AG10803 (cell line): ENCODE results near the gene NAB1.
"Not testable (repeated sequence)": the region's sequence is repeated elsewhere in the genome, so short reads cannot be mapped to it uniquely, and the experiment has no call there.

Source experiments
- DNase-seq: peaks from one replicate; pipeline ENCODE4 v3.0.0; 2010; ENCODE audit warnings: low read depth
- H3K4me3 ChIP-seq: 2 replicates; pipeline ENCODE4 v1.5.1; 2011; ENCODE audit warnings: mild to moderate bottlenecking, low read length, control low read depth
- TF ChIP-seq, protein P1 (sequence below): conservative IDR thresholded peaks from 2 replicates; pipeline ENCODE4 v1.5.1; 2011; ENCODE audit warnings: mild to moderate bottlenecking, low read length, control low read depth, inconsistent platforms

Gene NAB1

DNA sequence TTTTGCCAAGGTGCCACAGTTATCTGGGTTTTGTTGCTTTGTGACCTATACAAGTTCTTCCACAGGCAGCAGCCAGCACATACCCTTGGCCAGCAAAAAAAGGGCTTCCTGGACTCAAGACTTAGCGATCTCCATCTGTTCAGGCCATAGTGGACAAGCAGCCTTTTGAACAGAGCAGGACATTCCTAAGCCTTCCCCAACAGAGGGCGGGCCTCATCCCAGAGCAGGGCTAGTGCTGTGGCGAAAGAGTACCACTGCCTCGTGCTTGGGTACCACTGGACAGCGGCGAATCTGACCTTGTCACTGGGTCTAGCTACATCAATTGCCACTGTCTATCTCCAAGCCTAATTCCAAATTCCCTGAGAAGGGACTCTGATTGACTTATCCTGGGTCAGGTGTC, 56.4 kb downstream of the NAB1 start:
- no peak for DNase-seq
- TF ChIP-seq, protein P1, sequence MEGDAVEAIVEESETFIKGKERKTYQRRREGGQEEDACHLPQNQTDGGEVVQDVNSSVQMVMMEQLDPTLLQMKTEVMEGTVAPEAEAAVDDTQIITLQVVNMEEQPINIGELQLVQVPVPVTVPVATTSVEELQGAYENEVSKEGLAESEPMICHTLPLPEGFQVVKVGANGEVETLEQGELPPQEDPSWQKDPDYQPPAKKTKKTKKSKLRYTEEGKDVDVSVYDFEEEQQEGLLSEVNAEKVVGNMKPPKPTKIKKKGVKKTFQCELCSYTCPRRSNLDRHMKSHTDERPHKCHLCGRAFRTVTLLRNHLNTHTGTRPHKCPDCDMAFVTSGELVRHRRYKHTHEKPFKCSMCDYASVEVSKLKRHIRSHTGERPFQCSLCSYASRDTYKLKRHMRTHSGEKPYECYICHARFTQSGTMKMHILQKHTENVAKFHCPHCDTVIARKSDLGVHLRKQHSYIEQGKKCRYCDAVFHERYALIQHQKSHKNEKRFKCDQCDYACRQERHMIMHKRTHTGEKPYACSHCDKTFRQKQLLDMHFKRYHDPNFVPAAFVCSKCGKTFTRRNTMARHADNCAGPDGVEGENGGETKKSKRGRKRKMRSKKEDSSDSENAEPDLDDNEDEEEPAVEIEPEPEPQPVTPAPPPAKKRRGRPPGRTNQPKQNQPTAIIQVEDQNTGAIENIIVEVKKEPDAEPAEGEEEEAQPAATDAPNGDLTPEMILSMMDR, result no peak
- no peak overlapping the region for H3K4me3 ChIP-seq

DNA sequence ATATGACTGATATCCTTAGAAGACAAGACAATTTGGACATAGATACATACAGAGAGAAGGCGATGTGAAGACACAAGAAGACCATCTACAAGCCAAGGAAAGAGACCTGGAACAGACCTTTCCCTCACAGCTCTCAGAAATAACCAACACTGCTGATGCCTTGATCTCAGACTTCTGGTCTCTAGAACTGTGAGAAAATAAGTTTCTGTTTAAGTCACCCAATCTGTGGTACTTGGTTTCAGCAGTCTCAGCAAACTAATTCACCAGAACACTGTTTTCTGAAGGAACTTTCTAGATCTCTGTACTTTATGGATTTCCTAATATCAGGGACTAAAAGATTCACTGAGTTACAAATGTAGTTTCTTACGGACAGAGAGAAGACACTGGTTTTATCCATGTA, 58.8 kb downstream of the NAB1 start:
- H3K4me3 ChIP-seq, result no peak overlapping the region
- no peak for DNase-seq
- TF ChIP-seq, protein P1, result no peak

DNA sequence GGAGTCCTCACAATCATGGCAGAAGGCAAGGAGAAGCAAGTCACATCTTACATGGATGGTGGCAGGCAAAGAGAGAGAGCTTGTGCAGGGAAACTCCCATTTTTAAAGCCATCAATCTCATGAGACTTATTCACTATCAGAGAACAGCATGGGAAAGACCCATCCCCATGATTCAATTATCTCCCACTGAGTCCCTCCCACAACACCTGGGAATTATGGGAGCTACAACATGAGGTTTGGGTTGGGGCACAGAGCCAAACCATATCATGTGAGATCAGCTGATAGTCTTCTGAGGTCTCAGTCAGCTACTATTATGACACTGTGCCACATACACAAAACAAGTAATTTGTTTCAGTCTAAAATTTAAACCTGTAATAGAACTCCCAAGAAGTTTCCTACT, 59.8 kb downstream of the NAB1 start:
- not testable (repeated sequence) for H3K4me3 ChIP-seq, DNase-seq

DNA sequence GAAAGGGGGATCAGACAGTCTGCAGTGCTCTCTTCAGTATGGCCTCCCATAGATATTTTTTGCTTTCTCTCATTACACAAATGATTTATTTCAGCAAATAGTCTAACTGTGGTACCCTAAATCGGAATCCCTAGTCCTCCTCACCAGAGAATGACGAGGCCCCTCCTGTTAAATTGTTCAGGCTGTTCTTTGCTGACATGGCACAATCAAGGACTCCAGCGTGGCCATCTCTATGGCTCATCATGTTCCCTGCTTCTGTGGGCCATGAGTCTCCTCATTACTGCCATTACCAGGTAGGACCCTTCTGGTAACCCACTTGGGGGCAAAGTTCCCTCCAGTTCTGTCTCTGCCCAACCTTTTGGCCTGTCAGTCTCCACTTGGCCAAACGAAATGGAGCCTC, 62.2 kb downstream of the NAB1 start:
- DNase-seq, result no peak
- no peak overlapping the region for H3K4me3 ChIP-seq
- TF ChIP-seq, protein P1, result no peak

DNA sequence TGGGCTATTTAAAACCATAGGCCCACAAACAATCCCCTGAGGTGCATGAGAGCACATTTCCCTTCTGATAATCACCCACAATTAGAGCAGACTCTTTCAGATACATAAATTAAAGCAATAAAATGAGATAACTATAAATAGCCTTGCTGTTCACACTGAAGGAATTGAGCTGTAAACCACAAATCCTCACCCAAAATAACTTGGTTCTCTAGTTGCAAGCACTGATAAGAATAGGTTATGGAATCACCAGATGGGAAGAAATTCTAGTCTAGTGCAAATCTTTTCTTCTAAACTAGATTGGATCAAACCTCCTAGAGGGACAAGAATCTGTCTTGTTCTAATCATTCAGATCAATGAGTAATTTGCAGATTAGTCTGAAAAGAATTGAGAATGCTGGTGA, 64.6 kb downstream of the NAB1 start:
- DNase-seq, result peak; percentile 24
- no peak overlapping the region for H3K4me3 ChIP-seq
- TF ChIP-seq, protein P1, result no peak

DNA sequence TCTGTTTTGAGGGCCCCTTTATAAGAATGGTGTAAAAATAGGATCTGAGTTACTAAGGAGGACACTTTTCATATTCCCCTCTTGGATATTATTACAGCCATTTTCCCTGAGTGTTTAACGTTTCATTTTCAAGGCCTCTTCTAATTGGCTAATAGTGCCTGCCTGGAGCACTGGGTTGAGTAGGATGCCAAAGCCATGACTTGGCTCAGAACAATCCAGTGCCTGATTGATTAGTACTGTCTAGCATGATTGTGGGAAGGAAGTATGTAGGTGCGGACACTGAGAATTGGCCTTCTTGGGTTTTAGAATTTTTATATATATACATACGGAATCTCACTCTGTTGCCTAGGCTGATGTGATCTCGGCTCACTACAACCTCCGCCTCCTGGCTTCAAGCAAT, 66.1 kb downstream of the NAB1 start:
- no peak overlapping the region for H3K4me3 ChIP-seq
- peak; percentile 57 for DNase-seq
- TF ChIP-seq, protein P1, result no peak

DNA sequence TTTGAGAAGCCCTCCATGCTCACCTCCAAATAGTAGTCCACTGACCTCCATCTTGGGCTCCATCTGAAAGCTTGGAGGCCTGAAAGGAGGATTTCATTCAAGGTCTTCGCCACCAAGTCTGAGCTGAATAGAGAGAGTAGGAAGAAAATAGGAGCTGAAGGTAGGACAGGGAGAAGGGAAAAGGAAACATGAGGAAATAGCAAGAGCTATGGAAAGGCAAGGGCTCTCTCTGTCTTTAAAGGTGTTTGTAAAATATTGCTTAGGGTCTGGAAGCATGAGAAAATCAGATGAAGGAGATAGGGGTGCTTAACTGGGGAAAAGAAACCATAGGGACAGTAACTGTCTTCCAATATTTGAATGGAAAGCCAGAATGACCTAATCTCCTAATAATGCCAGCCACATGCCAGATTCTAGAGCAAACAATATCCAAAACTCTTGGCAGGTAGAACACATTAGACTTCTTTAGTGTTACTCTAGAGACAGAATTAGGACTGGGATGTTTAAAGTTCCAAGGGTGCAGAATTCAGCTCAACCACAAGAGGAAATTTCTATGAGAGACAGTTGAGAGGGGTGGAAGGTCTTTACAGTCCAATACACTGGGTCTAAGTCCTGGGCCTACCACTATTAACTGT, 67.4 kb downstream of the NAB1 start:
- TF ChIP-seq, protein P1, result no peak
- peak; percentile 9 for DNase-seq
- H3K4me3 ChIP-seq, result no peak overlapping the region

DNA sequence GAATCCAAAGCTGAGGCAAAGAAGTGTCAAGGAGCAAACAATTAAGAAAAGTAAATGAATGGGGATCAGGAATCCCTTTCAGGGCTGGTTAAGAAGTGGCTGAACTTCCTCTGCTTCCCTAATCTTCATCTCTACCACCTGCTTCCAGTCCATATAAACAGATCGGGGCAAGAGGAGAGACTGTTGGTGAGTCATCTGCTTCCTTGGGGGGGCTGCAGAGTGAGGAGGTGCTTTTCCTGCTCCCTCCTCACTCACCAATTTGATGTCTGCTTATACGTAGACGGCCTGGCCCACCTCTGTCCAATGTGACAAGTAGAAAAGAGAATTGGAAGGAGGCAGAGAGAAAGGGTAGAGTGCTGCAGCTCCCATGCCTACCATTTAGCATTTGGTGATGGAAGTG, 68.4 kb downstream of the NAB1 start:
- TF ChIP-seq, protein P1, result no peak
- H3K4me3 ChIP-seq, result no peak overlapping the region
- no peak for DNase-seq
